ENCODE results near the gene RCCD1. TPM values are rescaled to one million over a fixed set of nuclear protein-coding genes. Genes with fewer than 3 reads are reported as not detected.

Gene RCCD1
- total RNA-seq, 1 experiment from 2014 or later, result 22.8 TPM

DNA sequence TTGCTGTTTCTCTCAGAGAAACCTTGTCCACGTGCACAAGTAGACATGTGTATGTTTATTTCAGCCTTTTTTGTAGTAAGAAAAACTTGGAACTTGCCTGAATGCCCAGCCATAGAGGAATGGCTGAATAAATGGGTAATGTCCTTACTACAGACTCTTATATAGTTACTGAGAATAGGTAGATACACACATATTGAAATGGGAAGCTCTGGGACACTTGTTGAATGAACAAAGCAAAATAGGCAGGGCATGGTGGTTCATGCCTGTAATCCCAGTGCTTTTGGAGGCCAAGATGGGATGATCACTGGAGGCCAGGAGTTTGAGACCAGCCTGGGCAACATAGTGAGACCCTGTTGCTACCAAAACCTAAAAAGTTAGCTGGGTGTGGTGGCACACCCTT, 17.9 kb upstream of the RCCD1 start:
- no peak overlapping the region for H2BK20ac ChIP-seq (ENCODE audit: low read depth, low read length, poor library complexity, severe bottlenecking)
- no peaks in the 10 kb centered on the region; a peak in 2 of 5 replicates for H3K9me3 Mint-ChIP-seq
- H3K27me3 Mint-ChIP-seq (ENCODE audit: low read depth), result peaks cover 11% of the 10 kb centered on the region
- H2BK12ac ChIP-seq (ENCODE audit: insufficient read length, low read depth, low read length), result no peak overlapping the region
- H3T11ph ChIP-seq (ENCODE audit: low read length), result no peak overlapping the region
- no peak overlapping the region for H3K9ac ChIP-seq (ENCODE audit: extremely low read depth, insufficient read length, low read length)
- no peak overlapping the region for H3K4ac ChIP-seq (ENCODE audit: low read depth, low read length)
- WGBS (ENCODE audit: extremely low coverage, insufficient read length, low lambda C conversion rate), result no CpG with 5 or more reads among the region's 1 CpG
- H2AFZ ChIP-seq (ENCODE audit: low read length), result no peak overlapping the region
- peak overlapping the region in 1 of 2 experiments; percentile 86; a peak in 1 of 5 replicates for H3K4me3 Mint-ChIP-seq
- no peak overlapping the region for H2AK5ac ChIP-seq (ENCODE audit: insufficient read length, low read length)
- no peak overlapping the region for H2BK5ac ChIP-seq (ENCODE audit: insufficient read length, low read length)
- H3K36me3 Mint-ChIP-seq (ENCODE audit: insufficient read depth in 1 of 3, low read depth in 3 of 3), result peaks cover 28 to 41% (median 38%) of the 10 kb centered on the region in 3 experiments; a peak in 6 of 7 replicates
- H3K27me3 ChIP-seq (ENCODE audit: insufficient read depth, low read length), result no peaks in the 10 kb centered on the region
- no peak overlapping the region for H4K91ac ChIP-seq (ENCODE audit: insufficient read length, low read depth, low read length)
- no peak overlapping the region for H3K4me2 ChIP-seq (ENCODE audit: insufficient read depth, insufficient read length, low read length)
- no peaks in the 10 kb centered on the region; the same call in 1 of the 2 replicates for H3K79me2 ChIP-seq (ENCODE audit: insufficient read depth, low read length)
- H3K9me3 ChIP-seq (ENCODE audit: control insufficient read depth, low read depth, low read length), result no peaks in the 10 kb centered on the region
- no peak for DNase-seq
- no peak overlapping the region for H4K5ac ChIP-seq (ENCODE audit: insufficient read length, low read depth, low read length)
- no peak overlapping the region for H3K23ac ChIP-seq (ENCODE audit: insufficient read length, low read depth, low read length)
- no peaks in the 10 kb centered on the region for H3K79me1 ChIP-seq (ENCODE audit: insufficient read depth, low read depth, low read length, poor library complexity, severe bottlenecking)
- no peak overlapping the region for H2BK120ac ChIP-seq (ENCODE audit: low read depth, low read length, poor library complexity, severe bottlenecking)
- no peaks in the 10 kb centered on the region for H4K20me1 ChIP-seq (ENCODE audit: control insufficient read depth, insufficient read depth, insufficient read length)
- no peak overlapping the region for H3K56ac ChIP-seq (ENCODE audit: insufficient read length, low read depth, low read length)
- TF ChIP-seq, protein P1, sequence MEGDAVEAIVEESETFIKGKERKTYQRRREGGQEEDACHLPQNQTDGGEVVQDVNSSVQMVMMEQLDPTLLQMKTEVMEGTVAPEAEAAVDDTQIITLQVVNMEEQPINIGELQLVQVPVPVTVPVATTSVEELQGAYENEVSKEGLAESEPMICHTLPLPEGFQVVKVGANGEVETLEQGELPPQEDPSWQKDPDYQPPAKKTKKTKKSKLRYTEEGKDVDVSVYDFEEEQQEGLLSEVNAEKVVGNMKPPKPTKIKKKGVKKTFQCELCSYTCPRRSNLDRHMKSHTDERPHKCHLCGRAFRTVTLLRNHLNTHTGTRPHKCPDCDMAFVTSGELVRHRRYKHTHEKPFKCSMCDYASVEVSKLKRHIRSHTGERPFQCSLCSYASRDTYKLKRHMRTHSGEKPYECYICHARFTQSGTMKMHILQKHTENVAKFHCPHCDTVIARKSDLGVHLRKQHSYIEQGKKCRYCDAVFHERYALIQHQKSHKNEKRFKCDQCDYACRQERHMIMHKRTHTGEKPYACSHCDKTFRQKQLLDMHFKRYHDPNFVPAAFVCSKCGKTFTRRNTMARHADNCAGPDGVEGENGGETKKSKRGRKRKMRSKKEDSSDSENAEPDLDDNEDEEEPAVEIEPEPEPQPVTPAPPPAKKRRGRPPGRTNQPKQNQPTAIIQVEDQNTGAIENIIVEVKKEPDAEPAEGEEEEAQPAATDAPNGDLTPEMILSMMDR (conservative IDR thresholded peaks at IDR 0.05), result no peak
- no peak overlapping the region for H3K27ac Mint-ChIP-seq
- H3K4me1 Mint-ChIP-seq, result peaks cover 16 to 20% of the 10 kb centered on the region in 2 experiments
- H3K14ac ChIP-seq (ENCODE audit: insufficient read depth, low read length), result no peak overlapping the region
- H3K4me1 ChIP-seq (ENCODE audit: insufficient read depth, low read length), result no peaks in the 10 kb centered on the region
- H4K8ac ChIP-seq (replicated peaks; ENCODE audit: insufficient read length, low read depth, low read length), result no peak overlapping the region
- no peak overlapping the region for H2BK15ac ChIP-seq (ENCODE audit: low read depth, low read length)
- no peak overlapping the region for H3K27ac ChIP-seq (ENCODE audit: insufficient read length, low read depth, low read length)
- no peak overlapping the region for H3K18ac ChIP-seq (ENCODE audit: insufficient read length, low read depth, low read length)
- peaks cover 14% of the 10 kb centered on the region for H3K23me2 ChIP-seq (ENCODE audit: insufficient read length, low read depth, low read length, poor library complexity, severe bottlenecking)

All from H9 (cell line).